Astrocyte of the spinal cord (primary cell): Measurements from ENCODE around the gene SLC35D3.
"Not testable (repeated sequence)": the region's sequence is repeated elsewhere in the genome, so short reads cannot be mapped to it uniquely, and the experiment has no call there.

Source experiments
- DNase-seq: peaks from one replicate; pipeline ENCODE4 v3.0.0; 2011; ENCODE audit warnings: low read depth, low spot score
- H3K4me3 ChIP-seq: 2 replicates; pipeline ENCODE4 v1.5.1; 2011; ENCODE audit warnings: low read depth, mild to moderate bottlenecking, low read length, moderate library complexity
- CTCF ChIP-seq: IDR thresholded peaks from 2 replicates; pipeline ENCODE4 v1.5.1; 2012; ENCODE audit warnings: low read depth, mild to moderate bottlenecking, low read length, inconsistent platforms
- in situ Hi-C: cut with HindIII; loops from 2 replicates; pipeline ENCODE4 v1.10.0; 2017; ENCODE audit warnings: low sequenced_read_pairs

SLC35D3 gene

DNA sequence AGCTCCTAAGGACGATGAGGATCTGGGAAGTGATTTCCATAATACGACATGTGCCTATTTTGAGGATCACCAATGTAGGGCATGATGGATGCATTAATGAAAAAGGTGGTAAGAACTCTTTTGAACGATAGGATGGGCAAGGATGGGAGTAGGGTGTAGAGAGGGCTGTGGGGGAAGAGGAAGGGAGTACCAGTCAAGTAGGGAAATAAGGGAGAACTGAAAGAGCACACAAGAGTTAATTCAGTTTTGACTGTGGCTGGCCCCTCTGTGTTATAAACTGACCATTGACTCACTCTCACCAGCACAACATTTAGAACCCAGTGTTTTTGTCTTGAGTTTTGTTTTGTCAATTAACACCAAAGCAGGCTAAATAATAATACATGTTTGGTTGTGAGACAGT lies 33.0 kb downstream of the SLC35D3 start:
- H3K4me3 ChIP-seq, result no peak overlapping the region
- TF ChIP-seq CTCF, result no peak
- in situ Hi-C loops, result no loop called here
- no peak for DNase-seq

- in situ Hi-C loops, result no loop called here
- H3K4me3 ChIP-seq, result no peak overlapping the region
- TF ChIP-seq CTCF, result no peak
- DNase-seq, result no peak
Measured at GRCh38 chr6:136956590-136957544, 34.8 kb downstream of the SLC35D3 start.

- no peak for TF ChIP-seq CTCF
- no peak overlapping the region for H3K4me3 ChIP-seq
- in situ Hi-C loops, result no loop called here
- DNase-seq, result no peak
Measured at GRCh38 chr6:136958168-136958567, 36.1 kb downstream of the SLC35D3 start.

DNA sequence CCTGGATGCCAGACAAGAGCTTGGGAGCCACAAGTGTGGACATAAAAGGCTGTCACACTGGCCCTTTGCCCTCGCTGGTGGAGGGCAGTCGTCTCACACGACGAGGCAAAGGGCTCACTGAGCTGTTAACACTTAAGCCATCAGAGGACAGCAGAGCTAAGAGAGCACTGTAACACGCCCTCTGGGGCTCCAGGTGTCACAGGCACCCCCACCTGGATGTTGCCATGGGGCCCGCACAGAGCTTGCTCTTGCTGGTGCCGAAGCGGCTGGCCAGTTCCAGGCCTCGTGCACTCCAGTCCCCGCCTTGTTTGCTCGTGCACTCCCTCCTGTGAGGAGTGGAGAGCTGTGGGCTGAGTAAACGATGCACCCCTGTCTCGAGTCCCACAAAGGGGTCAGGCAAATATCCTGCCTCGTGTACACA lies 37.4 kb downstream of the SLC35D3 start:
- TF ChIP-seq CTCF, result no peak
- no peak overlapping the region for H3K4me3 ChIP-seq
- in situ Hi-C loops, result no loop called here

DNA sequence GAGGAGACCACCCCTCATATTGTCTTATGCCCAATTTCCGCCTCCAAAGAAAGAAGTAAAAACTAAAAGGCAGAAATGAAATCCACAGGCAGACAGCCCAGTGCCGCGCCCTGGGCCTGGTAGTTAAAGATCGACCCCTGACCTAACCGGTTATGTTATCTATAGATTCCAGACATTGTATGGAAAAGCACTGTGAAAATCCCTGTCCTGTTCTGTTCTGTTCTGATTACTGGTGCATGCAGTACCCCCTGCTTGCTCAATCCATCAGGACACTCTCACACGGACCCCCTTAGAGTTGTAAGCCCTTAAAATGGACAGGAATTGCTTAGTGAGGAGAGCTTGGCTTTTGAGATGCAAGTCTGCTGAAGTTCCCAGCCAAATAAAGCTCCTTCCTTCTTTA lies 37.8 kb downstream of the SLC35D3 start:
- H3K4me3 ChIP-seq, in situ Hi-C loops, DNase-seq: not testable (repeated sequence)

More for the DNA sequence above, 37.4 kb downstream of the SLC35D3 start:
- no peak for DNase-seq

GRCh38 chr6:136960781-136961180 lies 38.7 kb downstream of the SLC35D3 start:
- no peak overlapping the region for H3K4me3 ChIP-seq
- in situ Hi-C loops, result no loop called here
- DNase-seq, result no peak
- no peak for TF ChIP-seq CTCF

DNA sequence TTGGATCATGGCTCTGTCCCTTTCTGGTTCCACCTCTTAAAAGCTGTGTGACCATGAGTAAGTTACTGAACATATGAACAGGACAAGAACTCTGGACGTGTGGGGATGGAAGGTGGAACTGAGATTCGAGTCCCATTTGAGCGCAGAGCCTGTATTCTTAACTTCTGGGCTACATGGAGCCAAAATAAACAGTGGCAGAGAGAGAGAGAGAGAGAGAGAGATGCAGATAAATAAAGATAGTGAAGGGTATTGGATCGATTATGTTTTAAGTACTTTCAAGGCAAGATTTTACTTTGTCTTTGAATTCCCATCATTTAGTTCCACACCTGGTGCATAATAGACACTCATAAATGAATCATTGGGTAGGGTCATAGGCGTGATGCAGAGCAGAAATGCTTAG lies 39.7 kb downstream of the SLC35D3 start:
- no peak for TF ChIP-seq CTCF
- in situ Hi-C loops, result no loop called here
- DNase-seq, result no peak
- no peak overlapping the region for H3K4me3 ChIP-seq
